ENCODE results near the gene STARD3NL. TPM values are rescaled to one million over a fixed set of nuclear protein-coding genes. Genes with fewer than 3 reads are reported as not detected.
"Not testable (repeated sequence)": the region's sequence is repeated elsewhere in the genome, so short reads cannot be mapped to it uniquely, and the experiment has no call there.

Gene STARD3NL
- total and polyA plus RNA-seq, 2 experiments from 2014 or later = 65.1 to 84.8 TPM

DNA sequence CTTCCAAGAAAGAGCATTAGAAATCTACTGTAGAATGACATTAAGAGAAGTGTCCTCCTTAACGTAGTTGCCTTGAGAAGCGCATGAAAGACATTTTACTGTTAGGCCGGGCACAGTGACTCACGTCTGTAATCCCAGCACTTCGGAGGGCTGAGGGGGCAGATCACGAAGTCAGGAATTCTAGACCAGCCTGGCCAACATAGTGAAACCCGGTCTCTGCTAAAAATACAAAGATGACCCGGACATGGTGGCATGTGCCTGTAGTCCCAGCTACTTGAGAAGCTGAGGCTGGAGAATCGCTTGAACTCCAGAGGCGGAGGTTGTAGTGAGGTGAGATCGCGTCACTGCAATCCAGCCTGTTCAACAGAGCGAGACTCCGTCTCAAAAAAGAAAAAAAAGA is 66.5 kb downstream of the STARD3NL start:
- Histone ChIP-seq H3K9me3 (ENCODE audit: low read depth) (no peaks in the 10 kb centered on the region), H3K4me2 (no peak overlapping the region), H3K36me3 (replicated peaks; ENCODE audit: insufficient read depth, low read depth) (no peaks in the 10 kb centered on the region), H3K79me2 (no peaks in the 10 kb centered on the region), H3K4me3 (no peak overlapping the region), H2AFZ (no peak overlapping the region), H3K4me1 (ENCODE audit: insufficient read depth) (no peaks in the 10 kb centered on the region), H4K20me1 (ENCODE audit: insufficient read depth, poor library complexity, severe bottlenecking) (no peaks in the 10 kb centered on the region), H3K9me2 (replicated peaks; ENCODE audit: insufficient read depth) (no peaks in the 10 kb centered on the region), H3K27me3 (no peaks in the 10 kb centered on the region), H3K27ac (no peak overlapping the region)
- DNase-seq (ENCODE audit: low spot score) = no peak
- 80% methylated on average over 14 of the region's 14 CpGs for WGBS (ENCODE audit: low lambda C conversion rate, missing lambda C conversion rate)
- TF ChIP-seq EZH2 (IDR thresholded peaks at IDR 0.05; ENCODE audit: borderline replicate concordance) (no peak), EZH2phosphoT487 (IDR thresholded peaks at IDR 0.05; ENCODE audit: low read depth, severe bottlenecking, unreplicated experiment) (no peak)
- TF ChIP-seq, protein P1, sequence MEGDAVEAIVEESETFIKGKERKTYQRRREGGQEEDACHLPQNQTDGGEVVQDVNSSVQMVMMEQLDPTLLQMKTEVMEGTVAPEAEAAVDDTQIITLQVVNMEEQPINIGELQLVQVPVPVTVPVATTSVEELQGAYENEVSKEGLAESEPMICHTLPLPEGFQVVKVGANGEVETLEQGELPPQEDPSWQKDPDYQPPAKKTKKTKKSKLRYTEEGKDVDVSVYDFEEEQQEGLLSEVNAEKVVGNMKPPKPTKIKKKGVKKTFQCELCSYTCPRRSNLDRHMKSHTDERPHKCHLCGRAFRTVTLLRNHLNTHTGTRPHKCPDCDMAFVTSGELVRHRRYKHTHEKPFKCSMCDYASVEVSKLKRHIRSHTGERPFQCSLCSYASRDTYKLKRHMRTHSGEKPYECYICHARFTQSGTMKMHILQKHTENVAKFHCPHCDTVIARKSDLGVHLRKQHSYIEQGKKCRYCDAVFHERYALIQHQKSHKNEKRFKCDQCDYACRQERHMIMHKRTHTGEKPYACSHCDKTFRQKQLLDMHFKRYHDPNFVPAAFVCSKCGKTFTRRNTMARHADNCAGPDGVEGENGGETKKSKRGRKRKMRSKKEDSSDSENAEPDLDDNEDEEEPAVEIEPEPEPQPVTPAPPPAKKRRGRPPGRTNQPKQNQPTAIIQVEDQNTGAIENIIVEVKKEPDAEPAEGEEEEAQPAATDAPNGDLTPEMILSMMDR (IDR thresholded peaks at IDR 0.05; ENCODE audit: poor library complexity) = no peak

DNA sequence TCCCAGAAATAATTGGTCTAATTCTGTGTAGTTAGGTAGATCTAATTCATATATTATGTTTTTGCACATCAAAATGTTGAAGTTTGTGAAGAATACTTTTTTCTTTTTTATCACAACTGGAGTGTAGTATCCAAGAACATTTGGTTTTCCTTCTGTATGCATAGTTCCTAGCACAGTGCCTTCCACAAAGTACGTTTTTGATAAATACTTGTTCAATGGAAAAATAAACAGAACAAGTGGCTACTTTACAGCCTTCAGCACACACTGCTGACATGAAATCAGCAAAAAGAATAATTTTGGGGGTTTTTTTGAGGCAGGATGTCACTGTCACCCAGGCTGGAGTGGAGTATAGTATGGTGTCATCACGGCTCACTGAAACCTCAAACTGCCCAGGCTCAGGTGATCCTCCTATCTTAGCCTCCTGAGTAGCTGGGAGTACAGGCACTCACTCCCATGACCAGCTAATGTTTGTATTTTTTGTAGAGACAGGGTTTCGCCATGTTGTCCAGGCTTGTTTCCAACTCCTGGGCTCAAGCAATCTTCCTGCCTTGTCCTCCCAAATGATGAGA is 67.4 kb downstream of the STARD3NL start:
- Histone ChIP-seq H3K27me3 (no peaks in the 10 kb centered on the region), H3K9me3 (ENCODE audit: low read depth) (no peaks in the 10 kb centered on the region), H3K9me2 (replicated peaks; ENCODE audit: insufficient read depth) (no peaks in the 10 kb centered on the region), H3K4me2 (no peak overlapping the region), H3K36me3 (replicated peaks; ENCODE audit: insufficient read depth, low read depth) (no peaks in the 10 kb centered on the region), H4K20me1 (ENCODE audit: insufficient read depth, poor library complexity, severe bottlenecking) (no peaks in the 10 kb centered on the region), H2AFZ (no peak overlapping the region), H3K4me1 (ENCODE audit: insufficient read depth) (no peaks in the 10 kb centered on the region), H3K4me3 (no peak overlapping the region), H3K27ac (no peak overlapping the region), H3K79me2 (no peaks in the 10 kb centered on the region)
- no peak for DNase-seq (ENCODE audit: low spot score)
- TF ChIP-seq EZH2phosphoT487 (IDR thresholded peaks at IDR 0.05; ENCODE audit: low read depth, severe bottlenecking, unreplicated experiment) (no peak), EZH2 (IDR thresholded peaks at IDR 0.05; ENCODE audit: borderline replicate concordance) (no peak)
- TF ChIP-seq, protein P1 (IDR thresholded peaks at IDR 0.05; ENCODE audit: poor library complexity) = no peak
- 76% methylated on average over 3 of the region's 3 CpGs for WGBS (ENCODE audit: low lambda C conversion rate, missing lambda C conversion rate)

GRCh38 chr7:38248069-38248567 is 70.1 kb downstream of the STARD3NL start:
- Histone ChIP-seq H3K27me3 (no peaks in the 10 kb centered on the region), H3K4me3 (no peak overlapping the region), H2AFZ (no peak overlapping the region), H3K9me2 (replicated peaks; ENCODE audit: insufficient read depth) (no peaks in the 10 kb centered on the region), H3K4me2 (no peak overlapping the region), H3K4me1 (ENCODE audit: insufficient read depth) (no peaks in the 10 kb centered on the region), H3K79me2 (no peaks in the 10 kb centered on the region), H3K36me3 (replicated peaks; ENCODE audit: insufficient read depth, low read depth) (no peaks in the 10 kb centered on the region), H3K27ac (no peak overlapping the region), H3K9me3 (ENCODE audit: low read depth) (no peaks in the 10 kb centered on the region), H4K20me1 (ENCODE audit: insufficient read depth, poor library complexity, severe bottlenecking) (no peaks in the 10 kb centered on the region)
- no peak for TF ChIP-seq EZH2phosphoT487 (IDR thresholded peaks at IDR 0.05; ENCODE audit: low read depth, severe bottlenecking, unreplicated experiment)
- TF ChIP-seq EZH2 (IDR thresholded peaks at IDR 0.05; ENCODE audit: borderline replicate concordance) = no peak
- TF ChIP-seq, protein P1 (IDR thresholded peaks at IDR 0.05; ENCODE audit: poor library complexity) = no peak
- no peak for DNase-seq (ENCODE audit: low spot score)
- 87% methylated on average over 5 of the region's 5 CpGs for WGBS (ENCODE audit: low lambda C conversion rate, missing lambda C conversion rate)

- not testable (repeated sequence) for H3K4me3 ChIP-seq; H3K27ac ChIP-seq; H3K4me1 ChIP-seq (ENCODE audit: insufficient read depth); H3K9me3 ChIP-seq (ENCODE audit: low read depth); H4K20me1 ChIP-seq (ENCODE audit: insufficient read depth, poor library complexity, severe bottlenecking); H3K9me2 ChIP-seq (replicated peaks; ENCODE audit: insufficient read depth); H3K27me3 ChIP-seq; H3K4me2 ChIP-seq; H3K79me2 ChIP-seq; DNase-seq (ENCODE audit: low spot score); H3K36me3 ChIP-seq (replicated peaks; ENCODE audit: insufficient read depth, low read depth); H2AFZ ChIP-seq
- 81% methylated on average over 3 of the region's 3 CpGs for WGBS (ENCODE audit: low lambda C conversion rate, missing lambda C conversion rate)
Measured at GRCh38 chr7:38249849-38250248, 71.8 kb downstream of the STARD3NL start.

Data from hepatocyte (in vitro differentiated cells).